Gastroesophageal sphincter (tissue), 4 donors: Measurements from ENCODE around the gene DIPK2B. TPM values are rescaled to one million over a fixed set of nuclear protein-coding genes. Genes with fewer than 3 reads are reported as not detected.

Source experiments
- ATAC-seq: fragments of 150-250 bp; one replicate; pipeline ENCODE4 v1.9.1; 2016; ENCODE audit warnings: mild to moderate bottlenecking, moderate library complexity
- H3K27ac ChIP-seq, 4 donors: fragments of 200-600 bp; sonication (generic) in 3 of 4; 1 replicate in 3 of 4; 2 replicates in 1 of 4; pipeline ENCODE4 v1.5.1; 2016 to 2019
- H3K27me3 ChIP-seq: fragments of 200-600 bp; sonication (generic); one replicate; pipeline ENCODE4 v1.5.1; 2019
- H3K36me3 ChIP-seq, 2 donors: fragments of 200-600 bp; sonication (generic); one replicate each; pipeline ENCODE4 v1.5.1; 2019; ENCODE audit warnings: control low read depth in 1 of 2
- H3K4me1 ChIP-seq, 3 donors: fragments of 200-600 bp; sonication (generic); 1 replicate in 2 of 3; 2 replicates in 1 of 3; pipeline ENCODE4 v1.5.1; 2016 to 2019; ENCODE audit warnings: control low read depth in 2 of 3
- H3K4me3 ChIP-seq, 2 donors: fragments of 200-600 bp; sonication (generic); one replicate each; pipeline ENCODE4 v1.5.1; 2019; ENCODE audit warnings: mild to moderate bottlenecking in 1 of 2, moderate library complexity in 1 of 2
- H3K9me3 ChIP-seq, 3 donors: fragments of 200-600 bp; sonication (generic); one replicate each; pipeline ENCODE4 v1.5.1; 2017 to 2019; ENCODE audit warnings: control low read depth in 2 of 3
- EP300 ChIP-seq: sonication (generic); formaldehyde crosslinking; IDR thresholded peaks from one replicate; pipeline ENCODE4 v1.6.1; 2017; ENCODE audit warnings: antibody characterized with exemption, mild to moderate bottlenecking
- POLR2A ChIP-seq, 2 donors: fragments of 450-650 bp; IDR thresholded peaks; one replicate each; pipeline ENCODE4 v1.6.1; 2017; ENCODE audit warnings: antibody characterized with exemption in 2 of 2, mild to moderate bottlenecking in 2 of 2, moderate library complexity in 1 of 2
- POLR2AphosphoS5 ChIP-seq: sonication (generic); formaldehyde crosslinking; IDR thresholded peaks from one replicate; pipeline ENCODE4 v1.6.1; 2017; ENCODE audit warnings: antibody characterized with exemption
- WGBS, 2 donors: methylation state at CpG; one replicate each; pipeline ENCODE4 v1.1.5; 2018; ENCODE audit warnings: low coverage in 1 of 2; 5-methylcytosine and 5-hydroxymethylcytosine counted together
- total RNA-seq, 4 donors: library from RNA; depleted of rRNA; stranded (reverse); fragments of >200 nt; gene quantifications; one replicate each; pipeline ENCODE4 v1.1.0, GENCODE V29; 2016
- TF ChIP-seq, protein P1 (sequence below), 4 experiments: fragments of 200-600 bp in 2 of 4; fragments of 450-650 bp in 2 of 4; sonication (generic) in 1 of 4; IDR thresholded peaks; one replicate each; pipeline ENCODE4 v1.5.1; 2017 to 2019; ENCODE audit warnings: antibody characterized with exemption in 4 of 4, mild to moderate bottlenecking in 2 of 4, moderate library complexity in 2 of 4

DIPK2B gene
- total RNA-seq, 4 donors from 2014 or later: 11.4 to 31.9 (median 18.6) TPM

- no peak overlapping the region for H3K4me3 ChIP-seq
- H3K27ac ChIP-seq: no peak overlapping the region
- WGBS, 2 donors: 66 to 69% methylated on average over 2 to 6 of the region's 8 CpGs
- no peaks in the 10 kb centered on the region for H3K4me1 ChIP-seq
- no peaks in the 10 kb centered on the region for H3K27me3 ChIP-seq
- H3K9me3 ChIP-seq: no peaks in the 10 kb centered on the region
- no peaks in the 10 kb centered on the region for H3K36me3 ChIP-seq
- no peak for ATAC-seq
- TF ChIP-seq EP300 (no peak), POLR2A (IDR thresholded peaks at IDR 0.05) (no peak), POLR2AphosphoS5 (no peak)
- TF ChIP-seq, protein P1, sequence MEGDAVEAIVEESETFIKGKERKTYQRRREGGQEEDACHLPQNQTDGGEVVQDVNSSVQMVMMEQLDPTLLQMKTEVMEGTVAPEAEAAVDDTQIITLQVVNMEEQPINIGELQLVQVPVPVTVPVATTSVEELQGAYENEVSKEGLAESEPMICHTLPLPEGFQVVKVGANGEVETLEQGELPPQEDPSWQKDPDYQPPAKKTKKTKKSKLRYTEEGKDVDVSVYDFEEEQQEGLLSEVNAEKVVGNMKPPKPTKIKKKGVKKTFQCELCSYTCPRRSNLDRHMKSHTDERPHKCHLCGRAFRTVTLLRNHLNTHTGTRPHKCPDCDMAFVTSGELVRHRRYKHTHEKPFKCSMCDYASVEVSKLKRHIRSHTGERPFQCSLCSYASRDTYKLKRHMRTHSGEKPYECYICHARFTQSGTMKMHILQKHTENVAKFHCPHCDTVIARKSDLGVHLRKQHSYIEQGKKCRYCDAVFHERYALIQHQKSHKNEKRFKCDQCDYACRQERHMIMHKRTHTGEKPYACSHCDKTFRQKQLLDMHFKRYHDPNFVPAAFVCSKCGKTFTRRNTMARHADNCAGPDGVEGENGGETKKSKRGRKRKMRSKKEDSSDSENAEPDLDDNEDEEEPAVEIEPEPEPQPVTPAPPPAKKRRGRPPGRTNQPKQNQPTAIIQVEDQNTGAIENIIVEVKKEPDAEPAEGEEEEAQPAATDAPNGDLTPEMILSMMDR (IDR thresholded peaks at IDR 0.05): no peak
These were observed 9.3 kb downstream of the DIPK2B start for GRCh38 chrX:45191383-45191782.

GRCh38 chrX:45187731-45188130 is 12.9 kb downstream of the DIPK2B start:
- no peaks in the 10 kb centered on the region for H3K36me3 ChIP-seq
- ATAC-seq: no peak
- H3K27ac ChIP-seq: peak overlapping the region in 2 of 4 donors; percentile 14 to 63
- no peak for TF ChIP-seq EP300
- TF ChIP-seq, protein P1 (IDR thresholded peaks at IDR 0.05): no peak
- no peaks in the 10 kb centered on the region for H3K9me3 ChIP-seq
- no peaks in the 10 kb centered on the region for H3K27me3 ChIP-seq
- H3K4me1 ChIP-seq: no peaks in the 10 kb centered on the region
- 20 to 29% methylated on average over 2 to 4 of the region's 6 CpGs for WGBS, 2 donors
- peak overlapping the region; percentile 48 to 67 for H3K4me3 ChIP-seq

DNA sequence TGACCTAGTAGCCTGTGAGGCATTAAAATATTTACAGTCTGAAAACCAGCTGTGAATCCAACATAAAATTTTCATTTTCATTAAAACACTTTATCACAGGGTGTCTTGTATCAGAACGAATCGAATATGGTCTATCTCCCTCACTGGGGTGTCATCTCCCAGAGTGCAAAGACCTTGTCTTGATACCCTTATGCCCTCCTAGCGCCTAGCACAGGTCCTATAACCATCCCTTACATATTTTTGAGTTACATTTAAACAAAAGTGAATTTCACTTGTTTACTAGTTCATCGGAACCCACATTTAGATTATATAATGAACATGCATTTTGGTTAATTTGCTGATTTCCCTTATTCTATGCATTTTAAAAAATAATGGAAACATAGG is 14.0 kb downstream of the DIPK2B start:
- no peaks in the 10 kb centered on the region for H3K4me1 ChIP-seq
- peak overlapping the region in 1 of 4 donors; percentile 63 for H3K27ac ChIP-seq
- H3K4me3 ChIP-seq: peak overlapping the region in 1 of 2 donors; percentile 48
- no peaks in the 10 kb centered on the region for H3K9me3 ChIP-seq
- ATAC-seq: no peak
- no peaks in the 10 kb centered on the region for H3K36me3 ChIP-seq
- TF ChIP-seq POLR2A (IDR thresholded peaks at IDR 0.05): no peak
- TF ChIP-seq, protein P1 (IDR thresholded peaks at IDR 0.05): no peak
- no peak for TF ChIP-seq POLR2AphosphoS5
- TF ChIP-seq EP300: no peak
- no peaks in the 10 kb centered on the region for H3K27me3 ChIP-seq
- WGBS, 2 donors: 17 to 28% methylated on average over 2 to 4 of the region's 4 CpGs

GRCh38 chrX:45184211-45184610 is 16.5 kb downstream of the DIPK2B start:
- no peaks in the 10 kb centered on the region for H3K9me3 ChIP-seq
- no peaks in the 10 kb centered on the region for H3K27me3 ChIP-seq
- H3K36me3 ChIP-seq: no peaks in the 10 kb centered on the region
- H3K4me3 ChIP-seq: no peak overlapping the region
- no peaks in the 10 kb centered on the region for H3K4me1 ChIP-seq
- TF ChIP-seq POLR2A (IDR thresholded peaks at IDR 0.05): no peak
- TF ChIP-seq POLR2AphosphoS5: no peak
- no peak for TF ChIP-seq EP300
- TF ChIP-seq, protein P1 (IDR thresholded peaks at IDR 0.05): no peak
- no peak for ATAC-seq
- WGBS, 2 donors: 72 to 77% methylated on average over 2 of the region's 2 CpGs
- H3K27ac ChIP-seq: no peak overlapping the region

GRCh38 chrX:45172890-45173289 is 27.8 kb downstream of the DIPK2B start:
- Histone ChIP-seq H3K4me3 (no peak overlapping the region), H3K27me3 (no peaks in the 10 kb centered on the region), H3K36me3 (no peaks in the 10 kb centered on the region), H3K9me3 (no peaks in the 10 kb centered on the region), H3K4me1 (no peaks in the 10 kb centered on the region), H3K27ac (no peak overlapping the region)
- no peak for TF ChIP-seq POLR2AphosphoS5
- TF ChIP-seq, protein P1 (IDR thresholded peaks at IDR 0.05): no peak
- no peak for TF ChIP-seq EP300
- no peak for TF ChIP-seq POLR2A (IDR thresholded peaks at IDR 0.05)
- ATAC-seq: no peak
- 88% methylated on average over 1 of the region's 1 CpG; no CpG with 5 or more reads in 1 of the 2 donors for WGBS, 2 donors
